Lower leg skin (tissue), 3 donors: ENCODE measurements around the gene CRK.

Experiments used
- POLR2A ChIP-seq, 2 donors: fragments of 450-650 bp; IDR thresholded peaks; one replicate each; pipeline ENCODE4 v1.6.1; 2016 to 2017; ENCODE audit warnings: antibody characterized with exemption in 2 of 2, mild to moderate bottlenecking in 1 of 2, moderate library complexity in 1 of 2
- TF ChIP-seq, protein P1 (sequence below), 3 donors: fragments of 450-650 bp; IDR thresholded peaks; one replicate each; pipeline ENCODE4 v1.5.1; 2016; ENCODE audit warnings: antibody characterized with exemption in 3 of 3, mild to moderate bottlenecking in 3 of 3, moderate library complexity in 2 of 3

DNA sequence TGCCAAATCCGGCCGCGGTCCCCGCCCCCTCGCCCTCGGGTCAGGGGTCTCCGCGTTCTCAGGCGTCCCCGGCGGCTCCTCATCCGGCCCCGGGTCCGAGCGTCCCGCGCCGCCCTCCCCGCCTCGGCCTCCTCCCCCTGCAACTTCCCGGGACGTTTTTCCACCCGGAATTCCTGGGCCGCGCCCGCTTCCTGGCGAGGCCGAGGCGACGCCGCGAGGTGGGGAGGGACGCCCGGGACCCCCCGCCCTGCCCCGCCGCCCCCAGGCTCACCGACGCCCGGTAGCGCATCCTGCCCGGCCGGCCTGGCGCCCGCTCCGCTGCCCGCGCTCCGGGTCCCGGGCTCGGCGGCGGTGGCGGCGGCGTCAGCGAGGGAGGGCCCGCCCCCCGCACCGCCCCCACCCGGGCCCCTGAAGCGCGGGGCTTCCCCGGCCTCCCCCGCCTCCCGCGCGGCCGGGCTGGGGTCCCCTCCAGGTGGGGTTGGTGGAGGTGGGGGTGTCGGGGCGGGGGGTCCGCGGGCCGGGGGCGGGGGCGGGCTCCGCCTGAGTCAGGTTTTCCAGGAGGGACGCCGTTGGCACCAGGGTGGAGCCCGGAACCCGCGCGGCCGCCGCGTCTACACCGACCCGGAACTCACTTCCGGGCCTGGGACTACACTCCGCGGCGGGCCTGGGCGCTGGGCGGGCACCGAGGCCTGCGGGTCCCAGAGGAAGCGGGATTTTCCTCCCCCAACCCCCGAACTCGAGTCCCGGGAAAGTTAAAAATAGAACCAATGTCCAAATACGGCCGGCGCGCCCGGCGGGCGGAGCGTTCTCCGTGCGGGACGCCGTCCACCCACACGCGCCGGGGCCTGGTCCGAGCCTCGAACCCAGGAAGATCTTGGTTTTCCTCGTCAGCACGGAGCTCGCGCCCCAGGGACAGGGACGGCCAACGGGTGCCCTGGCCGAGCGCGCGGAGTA is 29.7 kb upstream of the CRK start:
- TF ChIP-seq POLR2A (IDR thresholded peaks at IDR 0.05): no peak
- TF ChIP-seq, protein P1, sequence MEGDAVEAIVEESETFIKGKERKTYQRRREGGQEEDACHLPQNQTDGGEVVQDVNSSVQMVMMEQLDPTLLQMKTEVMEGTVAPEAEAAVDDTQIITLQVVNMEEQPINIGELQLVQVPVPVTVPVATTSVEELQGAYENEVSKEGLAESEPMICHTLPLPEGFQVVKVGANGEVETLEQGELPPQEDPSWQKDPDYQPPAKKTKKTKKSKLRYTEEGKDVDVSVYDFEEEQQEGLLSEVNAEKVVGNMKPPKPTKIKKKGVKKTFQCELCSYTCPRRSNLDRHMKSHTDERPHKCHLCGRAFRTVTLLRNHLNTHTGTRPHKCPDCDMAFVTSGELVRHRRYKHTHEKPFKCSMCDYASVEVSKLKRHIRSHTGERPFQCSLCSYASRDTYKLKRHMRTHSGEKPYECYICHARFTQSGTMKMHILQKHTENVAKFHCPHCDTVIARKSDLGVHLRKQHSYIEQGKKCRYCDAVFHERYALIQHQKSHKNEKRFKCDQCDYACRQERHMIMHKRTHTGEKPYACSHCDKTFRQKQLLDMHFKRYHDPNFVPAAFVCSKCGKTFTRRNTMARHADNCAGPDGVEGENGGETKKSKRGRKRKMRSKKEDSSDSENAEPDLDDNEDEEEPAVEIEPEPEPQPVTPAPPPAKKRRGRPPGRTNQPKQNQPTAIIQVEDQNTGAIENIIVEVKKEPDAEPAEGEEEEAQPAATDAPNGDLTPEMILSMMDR (IDR thresholded peaks at IDR 0.05): no peak
